NCI-H774 (cell line): ENCODE data around the gene BLTP3B.

Experiments
- DNase-seq: peaks from one replicate; lab custom pipeline; 2025; lab: John Stamatoyannopoulos, UW

BLTP3B gene

GRCh38 chr12:100120355-100120754 is 22.3 kb downstream of the BLTP3B start:
- DNase-seq = no peak

- DNase-seq = no peak
Observed at GRCh38 chr12:100115291-100115690, 27.4 kb downstream of the BLTP3B start.

- DNase-seq = no peak
Observed at GRCh38 chr12:100114574-100114973, 28.1 kb downstream of the BLTP3B start.

- DNase-seq = no peak
Observed at GRCh38 chr12:100110276-100110675, 32.4 kb downstream of the BLTP3B start.

- no peak for DNase-seq
Observed at GRCh38 chr12:100106861-100107260, 35.8 kb downstream of the BLTP3B start.

GRCh38 chr12:100105661-100106060 is 37.0 kb downstream of the BLTP3B start:
- DNase-seq = no peak

- no peak for DNase-seq
Observed at GRCh38 chr12:100101000-100101399, 41.7 kb downstream of the BLTP3B start.
